NCI-H748 (cell line): Measurements from ENCODE around the gene HARS1.
A peak's percentile ranks its signal among the peaks of the same experiment; 100 is the strongest.
"Not testable (repeated sequence)": the region's sequence is repeated elsewhere in the genome, so short reads cannot be mapped to it uniquely, and the experiment has no call there.

Source experiments
- DNase-seq: peaks from one replicate; lab custom pipeline; 2025; ENCODE audit not compliant: unreplicated experiment; lab: John Stamatoyannopoulos, UW

HARS1 gene

GRCh38 chr5:140633501-140633900 lies 57.7 kb downstream of the HARS1 start:
- no peak for DNase-seq

GRCh38 chr5:140633021-140633471 lies 58.1 kb downstream of the HARS1 start, which contains the start of gene CD14:
Gene CD14 (minus strand): TSS chr5:140633175. CDS start chr5:140633071, 104 bp downstream.
- peak; percentile 38 for DNase-seq

- peak; percentile 87 for DNase-seq
Measured at GRCh38 chr5:140632366-140633020, 58.7 kb downstream of the HARS1 start.

- peak; percentile 87 for DNase-seq
Measured at GRCh38 chr5:140631831-140632365, 59.3 kb downstream of the HARS1 start.

GRCh38 chr5:140631036-140631417 lies 60.1 kb downstream of the HARS1 start:
- DNase-seq = no peak

- no peak for DNase-seq
Measured at GRCh38 chr5:140630292-140631035, 60.7 kb downstream of the HARS1 start.

- no peak for DNase-seq
Measured at GRCh38 chr5:140628711-140629110, 62.5 kb downstream of the HARS1 start.

GRCh38 chr5:140627972-140628371 lies 63.2 kb downstream of the HARS1 start:
- DNase-seq = no peak

- not testable (repeated sequence) for DNase-seq
Measured at GRCh38 chr5:140624886-140625285, 66.3 kb downstream of the HARS1 start.
